K562 (cell line): ENCODE data around the gene LIF. TPM values are rescaled to one million over a fixed set of nuclear protein-coding genes. Genes with fewer than 3 reads are reported as not detected.

Experiments used
- CREB1 ChIP-seq, 2 experiments: sonication (generic) in 1 of 2; formaldehyde crosslinking in 1 of 2; IDR thresholded peaks; 2 replicates each; pipeline versions ENCODE4 v1.6.1 to v1.8.0; 2012 to 2022; ENCODE audit warnings: inconsistent platforms in 1 of 2, mild to moderate bottlenecking in 1 of 2, missing genetic modification reagents in 1 of 2, moderate library complexity in 1 of 2
- DIDO1 ChIP-seq: fragments of 450-650 bp; IDR thresholded peaks from 2 replicates; pipeline ENCODE4 v1.6.1; 2016; ENCODE audit warnings: low read depth, missing biosample characterization, missing genetic modification characterization
- GABPB1 ChIP-seq: sonication (generic); formaldehyde crosslinking; IDR thresholded peaks from 2 replicates; pipeline ENCODE4 v1.8.0; 2022; ENCODE audit warnings: mild to moderate bottlenecking, missing genetic modification reagents
- HDAC8 ChIP-seq: fragments of 450-650 bp; IDR thresholded peaks from 2 replicates; pipeline ENCODE4 v1.6.1; 2016; ENCODE audit warnings: mild to moderate bottlenecking, missing genetic modification characterization, moderate library complexity, missing compliant biosample characterization
- HMGN3 ChIP-seq: IDR thresholded peaks from 2 replicates; pipeline ENCODE4 v1.6.1; 2011; ENCODE audit warnings: borderline replicate concordance, low read depth, mild to moderate bottlenecking, mixed read lengths, low read length; ENCODE audit not compliant: insufficient read length; ENCODE audit errors: extremely low read depth
- MEF2A ChIP-seq: IDR thresholded peaks from 2 replicates; pipeline ENCODE4 v1.6.1; 2011; ENCODE audit warnings: low read depth, mild to moderate bottlenecking, low read length, moderate library complexity; ENCODE audit not compliant: control insufficient read depth
- MYC ChIP-seq, 2 experiments: fragments of 250-450 bp in 1 of 2; sonication (Bioruptor Pico) in 1 of 2; IDR thresholded peaks; 2 replicates each; pipeline versions ENCODE4 v1.5.1 to v1.6.1; 2012 to 2021; ENCODE audit warnings: low read depth in 2 of 2, borderline replicate concordance in 1 of 2, improper control_type of control experiment in 1 of 2, low read length in 1 of 2, mild to moderate bottlenecking in 1 of 2, moderate library complexity in 1 of 2
- POLR3A ChIP-seq: IDR thresholded peaks from 2 replicates; pipeline ENCODE4 v1.6.1; 2011; ENCODE audit warnings: borderline replicate concordance, mild to moderate bottlenecking, moderate library complexity; ENCODE audit not compliant: insufficient read length, insufficient read depth; ENCODE audit errors: extremely low read depth
- SMARCC2 ChIP-seq: fragments of 450-650 bp; IDR thresholded peaks from 2 replicates; pipeline ENCODE4 v1.6.1; 2017; ENCODE audit warnings: antibody characterized with exemption, moderate library complexity, mild to moderate bottlenecking, low read depth
- TBP ChIP-seq: optimal IDR thresholded peaks from 2 replicates; pipeline ENCODE3; 2011; ENCODE audit warnings: low read depth, low read length, improper control_type of control experiment
- TCF3 ChIP-seq: sonication (generic); formaldehyde crosslinking; IDR thresholded peaks from 2 replicates; pipeline ENCODE4 v1.4.0; 2020; ENCODE audit warnings: mild to moderate bottlenecking, missing genetic modification reagents
- THAP12 ChIP-seq: fragments of 250-450 bp; sonication (Bioruptor Pico); IDR thresholded peaks from 2 replicates; pipeline ENCODE4 v1.9.0; 2021; ENCODE audit warnings: mild to moderate bottlenecking, inconsistent platforms
- UBTF ChIP-seq, 2 experiments: IDR thresholded peaks; 2 replicates each; pipeline ENCODE4 v1.6.1; 2012; ENCODE audit warnings: improper control_type of control experiment in 2 of 2, low read depth in 2 of 2, low read length in 2 of 2, borderline replicate concordance in 1 of 2
- XRCC5 ChIP-seq: fragments of 200-400 bp; formaldehyde crosslinking; IDR thresholded peaks from 2 replicates; pipeline ENCODE4 v1.6.1; 2017; ENCODE audit warnings: low read depth, mild to moderate bottlenecking, low read length
- ZBTB12 ChIP-seq: fragments of 250-450 bp; sonication (Bioruptor Pico); IDR thresholded peaks from 2 replicates; pipeline ENCODE4 v1.4.0; 2020
- ZBTB8A ChIP-seq: fragments of 450-650 bp; IDR thresholded peaks from 2 replicates; pipeline ENCODE4 v1.6.1; 2018; ENCODE audit warnings: mild to moderate bottlenecking, moderate library complexity; ENCODE audit not compliant: partially characterized antibody
- ZFX ChIP-seq: sonication (generic); formaldehyde crosslinking; IDR thresholded peaks from 2 replicates; pipeline ENCODE4 v1.8.0; 2022; ENCODE audit warnings: mild to moderate bottlenecking, missing genetic modification reagents, moderate library complexity
- ZNF197 ChIP-seq: fragments of 200-800 bp; sonication (Bioruptor generic); IDR thresholded peaks from 2 replicates; pipeline ENCODE4 v1.6.1; 2016; ENCODE audit warnings: low read depth, missing genetic modification characterization, missing compliant biosample characterization
- ZNF644 ChIP-seq: fragments of 200-800 bp; sonication (Bioruptor generic); IDR thresholded peaks from 2 replicates; pipeline ENCODE4 v1.6.1; 2016; ENCODE audit warnings: low read depth, missing genetic modification characterization, missing compliant biosample characterization
- polyA plus RNA-seq, 8 experiments: library from polyadenylated mRNA; depleted of rRNA in 4 of 8; stranded (reverse) in 5 of 8; unstranded in 3 of 8; fragments of >200 nt; fragmentation: Nextera tagmentation in 2 of 8; fragmentation: Illumina TruSeq in 1 of 8; extraction: Ambion mirVana in 2 of 8; extraction: Trizol in 1 of 8; gene quantifications; 2 replicates each; pipeline versions ENCODE4 v1.2.1 to v1.2.3, GENCODE V29; 2011 to 2014; ENCODE audit warnings: inconsistent platforms in 1 of 8, missing spikeins in 1 of 8
- total RNA-seq, 7 experiments: library from RNA; depleted of rRNA in 6 of 7; stranded (reverse); fragments of >200 nt in 6 of 7; fragmentation: Illumina TruSeq in 2 of 7; extraction: Trizol in 2 of 7; gene quantifications; 2 replicates each; pipeline versions ENCODE4 v1.2.1 to v1.2.3, GENCODE V29; 2011 to 2021; ENCODE audit warnings: low replicate concordance in 1 of 7

Gene LIF
- total and polyA plus RNA-seq, 9 of the 15 experiments (the other 6 are each of a cell fraction or from before 2014, with no cell fraction given), result 0.05 to 0.39 (median 0.18) TPM; not detected in 3

GRCh38 chr22:30208631-30209603, 37.6 kb downstream of the LIF start (continued):
- TF ChIP-seq GABPB1 (CRISPR knock-in tag), result 0 out of 2 replicates have a peak, but pooled peaks have one; percentile 40
- TF ChIP-seq ZBTB8A, result no peak
- no peak for TF ChIP-seq THAP12 (CRISPR knock-in tag)
- TF ChIP-seq HMGN3, result peak; percentile 25
- TF ChIP-seq POLR3A, result no peak
- peak; percentile 60 for TF ChIP-seq TCF3
- TF ChIP-seq XRCC5, result no peak
- TF ChIP-seq CREB1 (IDR thresholded peaks at IDR 0.05), result no peak
- TF ChIP-seq CREB1 (CRISPR knock-in tag; IDR thresholded peaks at IDR 0.05), result peak; percentile 43; the same call in 1 of the 2 replicates
- TF ChIP-seq HDAC8, result peak; percentile 61; the same call in 1 of the 2 replicates
- TF ChIP-seq UBTF (IDR thresholded peaks at IDR 0.05; ENCODE audit: borderline replicate concordance in 1 of 2, low read depth in 2 of 2, low read length in 2 of 2), result peak; percentile 31 to 45; a peak in 1 of 4 replicates
- no peak for TF ChIP-seq ZBTB12 (CRISPR knock-in tag)
- peak; percentile 79; the same call in 1 of the 2 replicates for TF ChIP-seq ZNF197 (CRISPR knock-in tag)
- no peak for TF ChIP-seq MEF2A
- peak; percentile 88 for TF ChIP-seq ZNF644 (tag)
- TF ChIP-seq DIDO1 (tag), result 0 out of 2 replicates have a peak, but pooled peaks have one; percentile 14
- TF ChIP-seq TBP, result no peak
- TF ChIP-seq MYC (IDR thresholded peaks at IDR 0.05; ENCODE audit: low read depth, low read length), result peak; percentile 96
- TF ChIP-seq MYC (CRISPR knock-in tag; IDR thresholded peaks at IDR 0.05; ENCODE audit: borderline replicate concordance, low read depth), result peak; percentile 78; the same call in 1 of the 2 replicates
- TF ChIP-seq ZFX (CRISPR knock-in tag), result peak; percentile 95
- TF ChIP-seq SMARCC2, result peak; percentile 53; the same call in 1 of the 2 replicates
